H1 (cell line): ENCODE measurements around the gene DSG4. TPM values are rescaled to one million over a fixed set of nuclear protein-coding genes. Genes with fewer than 3 reads are reported as not detected.

Experiments used
- CREB1 ChIP-seq: IDR thresholded peaks from 2 replicates; pipeline ENCODE4 v1.6.1; 2012; ENCODE audit warnings: inconsistent platforms
- POU5F1 ChIP-seq: IDR thresholded peaks from 2 replicates; pipeline ENCODE4 v1.6.1; 2011; ENCODE audit warnings: low read depth, mild to moderate bottlenecking, low read length, moderate library complexity
- RAD21 ChIP-seq, 2 experiments: IDR thresholded peaks in 1 of 2; conservative IDR thresholded peaks in 1 of 2; 2 replicates each; pipeline ENCODE4 v1.6.1; 2011; ENCODE audit warnings: low read depth in 2 of 2, low read length in 2 of 2, improper control_type of control experiment in 1 of 2, inconsistent platforms in 1 of 2, mild to moderate bottlenecking in 1 of 2, moderate library complexity in 1 of 2
- RFX5 ChIP-seq: IDR thresholded peaks from 2 replicates; pipeline ENCODE4 v1.6.1; 2011; ENCODE audit warnings: low read depth, low read length, improper control_type of control experiment, borderline replicate concordance
- SP2 ChIP-seq: IDR thresholded peaks from 2 replicates; pipeline ENCODE4 v1.6.1; 2012; ENCODE audit warnings: mild to moderate bottlenecking, low read length, inconsistent platforms
- SUZ12 ChIP-seq: fragments of 200-600 bp; sonication (generic); IDR thresholded peaks from 2 replicates; pipeline ENCODE4 v1.6.1; 2012; ENCODE audit warnings: mild to moderate bottlenecking, inconsistent platforms, low read length, moderate library complexity, mixed read lengths
- polyA plus RNA-seq, 7 experiments: library from polyadenylated mRNA; depleted of rRNA in 3 of 7; stranded (reverse) in 5 of 7; unstranded in 2 of 7; fragments of >200 nt in 5 of 7; fragments of 200-250 nt in 2 of 7; gene quantifications; 1 replicate in 5 of 7; 2 replicates in 1 of 7; 4 replicates in 1 of 7; pipeline versions ENCODE4 v1.2.1 to v1.2.3, GENCODE V29; 2011 to 2013; ENCODE audit warnings: missing spikeins in 2 of 7, mixed read lengths in 2 of 7
- total RNA-seq: library from RNA; stranded (reverse); fragmentation: NEBNext Ultra II Directional; extraction: Animal tissue kit (Norgen Biotek cat#: 25700); gene quantifications from 2 replicates; pipeline ENCODE4 v1.2.1, GENCODE V29; 2021
- TF ChIP-seq, protein P1 (sequence below): IDR thresholded peaks from 2 replicates; pipeline ENCODE4 v1.6.1; 2011; ENCODE audit warnings: low read depth, mild to moderate bottlenecking, low read length; ENCODE audit not compliant: insufficient read depth

DSG4 gene
- total and polyA plus RNA-seq, 2 of the 8 experiments (the other 6 are each of a cell fraction or from before 2014, with no cell fraction given) = not detected

DNA sequence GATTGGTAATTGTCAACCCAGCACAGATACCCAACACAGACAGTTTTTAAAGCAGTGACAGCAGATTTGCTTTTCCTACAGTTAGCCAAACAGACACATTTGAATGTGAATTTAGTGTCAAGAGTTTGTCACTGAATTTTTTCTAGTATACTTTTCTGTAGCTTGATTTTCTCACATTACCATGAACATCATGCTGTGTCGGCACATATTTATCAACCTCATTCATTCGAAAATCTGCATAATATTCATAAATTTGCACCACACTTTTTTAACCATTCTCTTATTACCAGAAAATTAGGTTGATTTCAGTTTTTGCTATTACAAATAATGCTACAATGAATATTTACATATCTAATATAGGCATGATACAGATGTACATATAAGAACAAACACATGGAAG, 43.9 kb downstream of the DSG4 start (continued):
- TF ChIP-seq POU5F1 (no peak), RFX5 (no peak), RAD21 (IDR thresholded peaks at IDR 0.05 in 1 of 2, conservative IDR thresholded peaks at IDR 0.05 in 1 of 2; ENCODE audit: low read depth in 2 of 2, low read length in 2 of 2) (no peak), SUZ12 (no peak), SP2 (no peak), CREB1 (no peak)
- TF ChIP-seq, protein P1, sequence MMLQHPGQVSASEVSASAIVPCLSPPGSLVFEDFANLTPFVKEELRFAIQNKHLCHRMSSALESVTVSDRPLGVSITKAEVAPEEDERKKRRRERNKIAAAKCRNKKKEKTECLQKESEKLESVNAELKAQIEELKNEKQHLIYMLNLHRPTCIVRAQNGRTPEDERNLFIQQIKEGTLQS = no peak
